CD4-positive, alpha-beta T cell (primary cell): ENCODE data around the gene MACROD2. TPM values are rescaled to one million over a fixed set of nuclear protein-coding genes. Genes with fewer than 3 reads are reported as not detected.

Experiments used
- ATAC-seq: fragments of 200-7000 bp; cut with Tn5 transposase; one replicate; pipeline ENCODE4 v1.10.0; 2022; ENCODE audit warnings: mild to moderate bottlenecking; ENCODE audit not compliant: poor library complexity
- CTCF ChIA-PET: fragments of 350-600 bp; sonication (Branson Sonifier 250); formaldehyde crosslinking; loops from one replicate; lab custom pipeline; 2021; ENCODE audit warnings: antibody characterized with exemption, inconsistent platforms; lab: Charles Lee
- POLR2A ChIA-PET: fragments of 350-600 bp; sonication (Branson Sonifier 250); formaldehyde crosslinking; loops from one replicate; lab custom pipeline; 2021; ENCODE audit warnings: antibody characterized with exemption, inconsistent platforms; lab: Charles Lee
- DNase-seq, 14 experiments: peaks; one replicate each; pipeline ENCODE4 v3.0.0-alpha.2; 2013 to 2020; ENCODE audit warnings: mixed read lengths in 2 of 14
- H3K27ac ChIP-seq, 2 donors: one replicate each; pipeline versions ENCODE4 v1.5.1 to v1.7.0; 2013; ENCODE audit warnings: low read length in 2 of 2, low read depth in 1 of 2, mild to moderate bottlenecking in 1 of 2
- H3K27me3 ChIP-seq, 2 experiments: 1 replicate in 1 of 2; 2 replicates in 1 of 2; pipeline versions ENCODE4 v1.6.1 to v1.7.0; 2013; ENCODE audit warnings: low read length in 2 of 2, control low read depth in 1 of 2, mild to moderate bottlenecking in 1 of 2, moderate library complexity in 1 of 2; ENCODE audit not compliant: insufficient read depth in 2 of 2, control insufficient read depth in 1 of 2
- H3K36me3 ChIP-seq: one replicate; pipeline ENCODE4 v1.6.1; 2013; ENCODE audit warnings: low read length, control low read depth; ENCODE audit not compliant: insufficient read depth
- H3K4me1 ChIP-seq: one replicate; pipeline ENCODE4 v1.6.1; 2013; ENCODE audit warnings: low read length, control low read depth; ENCODE audit not compliant: insufficient read depth
- H3K4me3 ChIP-seq: one replicate; pipeline ENCODE4 v1.5.1; 2013; ENCODE audit warnings: mild to moderate bottlenecking, low read length, moderate library complexity
- H3K9me3 ChIP-seq, 2 experiments: 1 replicate in 1 of 2; 2 replicates in 1 of 2; pipeline versions ENCODE4 v1.6.1 to v1.7.0; 2013; ENCODE audit warnings: low read length in 2 of 2, mild to moderate bottlenecking in 2 of 2, control low read depth in 1 of 2, moderate library complexity in 1 of 2; ENCODE audit not compliant: control insufficient read depth in 1 of 2, insufficient read depth in 1 of 2
- H3K27ac Mint-ChIP-seq: one replicate; pipeline ENCODE4 v1.8.0; 2020; ENCODE audit warnings: mixed read lengths
- H3K27me3 Mint-ChIP-seq: one replicate; pipeline ENCODE4 v1.8.0; 2021; ENCODE audit warnings: mixed read lengths
- H3K36me3 Mint-ChIP-seq: one replicate; pipeline ENCODE4 v1.8.0; 2021; ENCODE audit warnings: low read depth, mixed read lengths
- H3K4me1 Mint-ChIP-seq: one replicate; pipeline ENCODE4 v1.8.0; 2021; ENCODE audit warnings: low read depth, mixed read lengths
- H3K4me3 Mint-ChIP-seq: one replicate; pipeline ENCODE4 v1.8.0; 2020; ENCODE audit warnings: mild to moderate bottlenecking, mixed read lengths
- H3K9me3 Mint-ChIP-seq: one replicate; pipeline ENCODE4 v1.8.0; 2020; ENCODE audit warnings: mixed read lengths
- CTCF ChIP-seq: fragments of 200-600 bp; IDR thresholded peaks from one replicate; pipeline ENCODE4 v1.8.0; 2022; ENCODE audit warnings: antibody characterized with exemption, mild to moderate bottlenecking
- intact Hi-C, 2 experiments: fragments of 100-400 bp; cut with DNase I in 1 of 2; cut with micrococcal nuclease in 1 of 2; formaldehyde crosslinking; loops; one replicate each; pipeline versions ENCODE4 v1.15.1 to v1.9.0; 2023 to 2025; cut with DNase I, micrococcal nuclease
- total RNA-seq, 174 experiments: library from RNA in 2 of 174; stranded (reverse) in 2 of 174; gene quantifications; one replicate each; pipeline ENCODE4 v1.2.3 and lab custom pipeline; 2021 to 2026

Gene MACROD2
- total RNA-seq, 2 experiments from 2014 or later = not detected

DNA sequence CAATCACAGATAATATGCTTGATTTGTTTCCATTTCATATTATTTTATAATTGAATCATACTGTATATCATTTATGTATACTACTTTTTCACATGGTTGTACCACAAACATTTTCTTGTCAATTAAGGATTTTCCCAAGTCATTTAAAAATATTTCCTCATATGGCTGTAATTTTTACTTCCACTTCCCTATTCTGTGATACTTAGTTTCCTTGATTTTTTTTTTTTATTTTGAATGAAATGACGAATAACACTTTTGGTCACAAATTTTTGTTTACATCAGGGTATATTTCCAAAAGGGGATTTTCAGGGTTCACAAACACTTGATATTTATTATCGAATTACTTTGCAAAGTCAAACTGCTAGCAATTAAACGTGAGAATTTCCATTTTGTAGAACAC lies 2062.3 kb downstream of the MACROD2 start:
- Histone ChIP-seq H3K27me3 (no peaks in the 10 kb centered on the region), H3K9me3 (peaks cover 0 to 4% of the 10 kb centered on the region in 2 experiments), H3K4me3 (no peak overlapping the region), H3K4me1 (no peaks in the 10 kb centered on the region), H3K36me3 (no peaks in the 10 kb centered on the region), H3K27ac (no peak overlapping the region)
- TF ChIP-seq CTCF = no peak
- Mint-ChIP-seq H3K4me3 (no peak overlapping the region), H3K4me1 (no peaks in the 10 kb centered on the region), H3K36me3 (no peaks in the 10 kb centered on the region), H3K27me3 (no peaks in the 10 kb centered on the region), H3K9me3 (peaks cover 4% of the 10 kb centered on the region), H3K27ac (no peak overlapping the region)
- intact Hi-C loops = no loop called here
- DNase-seq (no peak), ATAC-seq (no peak)
- CTCF ChIA-PET = no interaction called here
- POLR2A ChIA-PET = no interaction called here

DNA sequence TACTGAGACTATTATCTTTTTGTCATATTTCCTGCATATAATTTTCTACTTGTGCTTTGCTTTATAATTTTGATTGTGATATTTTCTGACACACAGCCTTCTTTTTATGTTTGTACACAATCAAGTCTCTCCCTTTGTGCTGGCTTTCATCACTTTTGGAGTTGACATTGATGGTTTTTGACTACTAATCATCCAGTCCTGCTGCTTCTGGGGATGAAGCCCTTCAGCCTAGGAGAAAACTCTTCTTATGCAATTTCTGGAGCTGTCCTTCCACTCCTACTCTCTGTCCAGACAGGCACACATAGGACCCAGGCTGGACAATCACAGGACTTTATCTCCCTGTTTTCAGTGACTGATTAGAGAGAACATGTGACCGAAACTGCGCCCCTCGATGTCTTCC lies 2063.0 kb downstream of the MACROD2 start:
- Histone ChIP-seq H3K4me1 (no peaks in the 10 kb centered on the region), H3K27ac (no peak overlapping the region), H3K9me3 (peaks cover 0 to 4% of the 10 kb centered on the region in 2 experiments), H3K4me3 (no peak overlapping the region), H3K36me3 (no peaks in the 10 kb centered on the region), H3K27me3 (no peaks in the 10 kb centered on the region)
- POLR2A ChIA-PET = no interaction called here
- Mint-ChIP-seq H3K27ac (no peak overlapping the region), H3K27me3 (no peaks in the 10 kb centered on the region), H3K4me3 (no peak overlapping the region), H3K36me3 (no peaks in the 10 kb centered on the region), H3K4me1 (no peaks in the 10 kb centered on the region), H3K9me3 (peaks cover 4% of the 10 kb centered on the region)
- intact Hi-C loops = no loop called here
- TF ChIP-seq CTCF = no peak
- CTCF ChIA-PET = no interaction called here
- DNase-seq (no peak), ATAC-seq (no peak)

GRCh38 chr20:16059841-16060240 lies 2064.5 kb downstream of the MACROD2 start:
- H3K9me3 Mint-ChIP-seq = peaks cover 2% of the 10 kb centered on the region
- CTCF ChIA-PET = no interaction called here

More at GRCh38 chr20:16059841-16060240, 2064.5 kb downstream of the MACROD2 start:
- no peak overlapping the region for H3K27ac ChIP-seq
- TF ChIP-seq CTCF = no peak
- H3K36me3 Mint-ChIP-seq = no peaks in the 10 kb centered on the region
- no peak overlapping the region for H3K4me3 ChIP-seq
- no peak overlapping the region for H3K27ac Mint-ChIP-seq
- no peaks in the 10 kb centered on the region for H3K27me3 ChIP-seq
- H3K4me1 Mint-ChIP-seq = no peaks in the 10 kb centered on the region
- H3K27me3 Mint-ChIP-seq = no peaks in the 10 kb centered on the region
- intact Hi-C loops = no loop called here
- POLR2A ChIA-PET = no interaction called here
- no peak for ATAC-seq
- H3K36me3 ChIP-seq = no peaks in the 10 kb centered on the region
- no peaks in the 10 kb centered on the region for H3K9me3 ChIP-seq
- H3K4me1 ChIP-seq = no peaks in the 10 kb centered on the region
- DNase-seq = no peak
- no peak overlapping the region for H3K4me3 Mint-ChIP-seq
